ENCODE results near the gene PRKAR1B. TPM values are rescaled to one million over a fixed set of nuclear protein-coding genes. Genes with fewer than 3 reads are reported as not detected.

Gene PRKAR1B
- total and polyA plus RNA-seq, 10 of the 15 experiments (the other 5 are each of a cell fraction or from before 2014, with no cell fraction given): 1.4 to 45.6 (median 19.3) TPM

GRCh38 chr7:726084-726853 is 812 bp downstream of the PRKAR1B start, which contains the start of gene DNAAF5 (continued):
- TF ChIP-seq MXI1 (IDR thresholded peaks at IDR 0.05; ENCODE audit: low read depth, low read length) (peak; percentile 99), NFIC (IDR thresholded peaks at IDR 0.05; ENCODE audit: low read depth, low read length) (no peak), CBX5 (IDR thresholded peaks at IDR 0.05; ENCODE audit: low read depth) (no peak), NFYA (IDR thresholded peaks at IDR 0.05; ENCODE audit: borderline replicate concordance, low read depth, low read length) (no peak), HCFC1 (IDR thresholded peaks at IDR 0.05; ENCODE audit: low read length) (peak; percentile 81), ZNF24 (IDR thresholded peaks at IDR 0.05) (no peak), STAT3 (IDR thresholded peaks at IDR 0.05; ENCODE audit: low read depth, low read length) (no peak), ATF7 (IDR thresholded peaks at IDR 0.05; ENCODE audit: low read depth) (no peak), RUNX3 (IDR thresholded peaks at IDR 0.05; ENCODE audit: low read length) (no peak), JUNB (IDR thresholded peaks at IDR 0.05) (no peak), NBN (IDR thresholded peaks at IDR 0.05) (peak; percentile 37; the same call in 1 of the 2 replicates), RCOR1 (conservative IDR thresholded peaks at IDR 0.05; ENCODE audit: low read depth, low read length) (no peak), STAT1 (conservative IDR thresholded peaks at IDR 0.05) (no peak), BCLAF1 (IDR thresholded peaks at IDR 0.05) (no peak), MAX (IDR thresholded peaks at IDR 0.05; ENCODE audit: low read depth, low read length) (peak; percentile 99), SMAD5 (IDR thresholded peaks at IDR 0.05; ENCODE audit: low read depth) (peak; percentile 71), KLF5 (IDR thresholded peaks at IDR 0.05; ENCODE audit: partially characterized antibody) (no peak), SRF (IDR thresholded peaks at IDR 0.05; ENCODE audit: low read depth in 2 of 2, low read length in 2 of 2) (0 out of 4 replicates have a peak, but pooled peaks of 1 of the 2 experiments have one; percentile 30), HDGF (IDR thresholded peaks at IDR 0.05) (0 out of 2 replicates have a peak, but pooled peaks have one; percentile 45), BRCA1 (IDR thresholded peaks at IDR 0.05; ENCODE audit: low read depth, low read length) (no peak), TBL1XR1 (IDR thresholded peaks at IDR 0.05; ENCODE audit: low read depth, low read length) (no peak), MYC (IDR thresholded peaks at IDR 0.05; ENCODE audit: insufficient read depth, insufficient read length, insufficient replicate concordance, low read length, severe bottlenecking) (peak; percentile 97), SIN3A (IDR thresholded peaks at IDR 0.05; ENCODE audit: low read depth, low read length) (peak; percentile 97), MEF2B (IDR thresholded peaks at IDR 0.05; ENCODE audit: partially characterized antibody, poor library complexity, severe bottlenecking) (peak; percentile 28), CREM (IDR thresholded peaks at IDR 0.05; ENCODE audit: low read depth) (peak; percentile 47), BACH1 (IDR thresholded peaks at IDR 0.05; ENCODE audit: borderline replicate concordance) (peak; percentile 79), BCL11A (IDR thresholded peaks at IDR 0.05; ENCODE audit: low read depth, low read length) (no peak), MTA2 (IDR thresholded peaks at IDR 0.05; ENCODE audit: low read depth) (no peak), FOS (IDR thresholded peaks at IDR 0.05; ENCODE audit: borderline replicate concordance, extremely low read depth, insufficient read length) (no peak), IRF5 (IDR thresholded peaks at IDR 0.05; ENCODE audit: borderline replicate concordance) (no peak)

Measured in GM12878 (cell line).